ENCODE results near the gene BRCA1.

BRCA1 gene

DNA sequence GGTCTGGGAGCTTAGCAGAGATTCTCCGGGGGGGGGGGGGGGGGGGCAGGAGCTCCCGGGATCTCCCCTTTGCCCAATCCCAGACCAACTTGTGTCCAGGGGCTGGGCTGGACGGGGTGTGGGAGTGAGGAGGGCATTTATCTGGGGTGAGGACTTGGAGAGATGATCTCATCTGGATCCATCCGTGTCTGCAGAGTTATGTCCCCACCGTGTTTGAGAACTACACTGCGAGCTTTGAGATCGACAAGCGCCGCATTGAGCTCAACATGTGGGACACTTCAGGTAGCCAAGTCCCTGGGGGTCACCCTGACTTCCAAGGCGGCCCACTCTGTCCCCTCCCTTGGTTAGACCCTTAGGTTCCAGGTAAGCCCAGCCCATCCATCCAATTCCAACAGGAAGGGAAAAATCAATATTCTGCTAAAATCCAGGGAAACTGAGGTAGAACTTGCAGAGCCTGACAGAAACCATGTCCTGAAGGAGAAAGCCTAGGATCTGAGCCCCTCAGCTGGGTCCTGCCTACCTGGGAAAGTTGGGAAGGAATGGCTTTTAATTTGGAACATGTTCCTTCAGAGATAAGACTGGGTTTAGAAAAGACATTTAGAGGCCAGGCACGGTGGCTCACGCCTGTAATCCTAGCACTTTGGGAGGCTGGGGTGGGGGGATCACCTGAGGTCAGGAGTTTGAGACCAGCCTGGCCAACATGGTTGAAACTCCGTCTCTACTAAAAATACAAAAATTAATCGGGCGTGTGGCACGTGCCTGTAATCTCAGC is 99.2 kb downstream of the BRCA1 start:
- TF ChIP-seq, protein P1, sequence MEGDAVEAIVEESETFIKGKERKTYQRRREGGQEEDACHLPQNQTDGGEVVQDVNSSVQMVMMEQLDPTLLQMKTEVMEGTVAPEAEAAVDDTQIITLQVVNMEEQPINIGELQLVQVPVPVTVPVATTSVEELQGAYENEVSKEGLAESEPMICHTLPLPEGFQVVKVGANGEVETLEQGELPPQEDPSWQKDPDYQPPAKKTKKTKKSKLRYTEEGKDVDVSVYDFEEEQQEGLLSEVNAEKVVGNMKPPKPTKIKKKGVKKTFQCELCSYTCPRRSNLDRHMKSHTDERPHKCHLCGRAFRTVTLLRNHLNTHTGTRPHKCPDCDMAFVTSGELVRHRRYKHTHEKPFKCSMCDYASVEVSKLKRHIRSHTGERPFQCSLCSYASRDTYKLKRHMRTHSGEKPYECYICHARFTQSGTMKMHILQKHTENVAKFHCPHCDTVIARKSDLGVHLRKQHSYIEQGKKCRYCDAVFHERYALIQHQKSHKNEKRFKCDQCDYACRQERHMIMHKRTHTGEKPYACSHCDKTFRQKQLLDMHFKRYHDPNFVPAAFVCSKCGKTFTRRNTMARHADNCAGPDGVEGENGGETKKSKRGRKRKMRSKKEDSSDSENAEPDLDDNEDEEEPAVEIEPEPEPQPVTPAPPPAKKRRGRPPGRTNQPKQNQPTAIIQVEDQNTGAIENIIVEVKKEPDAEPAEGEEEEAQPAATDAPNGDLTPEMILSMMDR (IDR thresholded peaks at IDR 0.05; ENCODE audit: insufficient read depth, low read depth, low read length, missing control alignments): no peak
- DNase-seq (ENCODE audit: low read depth): no peak
- no peak overlapping the region for H3K4me3 ChIP-seq (ENCODE audit: low read depth, low read length)

DNA sequence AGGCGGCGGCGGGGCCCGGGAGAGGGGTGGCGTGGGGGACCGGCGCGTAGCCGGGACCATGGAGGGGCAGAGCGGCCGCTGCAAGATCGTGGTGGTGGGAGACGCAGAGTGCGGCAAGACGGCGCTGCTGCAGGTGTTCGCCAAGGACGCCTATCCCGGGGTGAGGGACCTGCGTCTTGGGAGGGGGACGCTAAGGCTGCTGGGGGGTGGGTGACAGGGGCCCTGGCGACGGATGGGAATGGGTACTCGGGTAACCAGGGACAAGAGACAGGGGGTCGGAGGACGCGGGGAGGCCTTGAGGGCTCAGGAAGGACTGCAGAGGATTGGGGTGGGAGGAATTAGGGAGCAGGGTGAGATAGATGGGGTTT is 99.9 kb downstream of the BRCA1 start:
- DNase-seq (ENCODE audit: low read depth): no peak
- TF ChIP-seq, protein P1 (IDR thresholded peaks at IDR 0.05; ENCODE audit: insufficient read depth, low read depth, low read length, missing control alignments): no peak
- no peak overlapping the region for H3K4me3 ChIP-seq (ENCODE audit: low read depth, low read length)

DNA sequence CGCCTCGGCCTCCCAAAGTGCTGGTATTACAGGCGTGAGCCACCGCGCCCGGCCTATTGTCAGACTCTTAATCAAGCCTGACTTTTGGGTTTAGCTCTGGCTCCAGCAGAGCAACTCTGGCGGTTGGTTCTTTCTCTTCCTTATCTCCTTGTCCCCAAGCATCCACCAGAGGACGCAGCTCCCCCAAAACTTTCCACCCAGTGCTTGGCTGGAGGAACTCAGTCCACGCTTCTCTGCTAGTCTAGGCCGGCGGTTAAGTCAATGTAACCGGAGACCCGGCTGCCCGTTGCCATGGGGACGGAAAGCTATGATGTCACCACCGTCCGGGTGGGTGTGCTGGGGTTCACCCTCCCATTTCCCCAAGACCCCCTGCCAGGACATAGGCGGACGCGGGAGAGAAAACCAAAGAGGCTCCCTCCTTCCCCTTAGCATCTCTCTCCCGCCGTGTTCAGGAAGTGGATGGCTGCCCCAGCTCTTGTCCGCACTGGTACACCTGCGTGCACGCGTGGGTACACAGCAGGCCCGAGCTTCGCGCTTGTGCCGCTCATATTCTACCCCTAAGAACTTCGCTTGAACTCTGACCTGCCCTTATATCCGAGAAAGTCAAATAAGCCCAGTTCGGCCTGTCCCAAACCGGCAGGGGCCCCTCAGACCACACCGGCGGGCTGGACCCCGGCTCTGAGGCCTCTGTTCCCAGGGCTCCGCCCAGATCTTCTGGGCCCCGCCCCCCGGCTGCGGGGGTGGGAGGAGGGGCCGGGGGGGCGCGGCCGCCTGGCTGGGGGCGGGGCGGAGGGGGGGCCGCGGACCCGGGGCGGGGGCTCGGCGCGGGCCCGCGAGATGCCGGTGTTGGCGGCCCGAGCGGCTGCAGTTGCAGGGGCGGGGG is 100.5 kb downstream of the BRCA1 start, which contains the start of gene RND2:
TSS of gene RND2 (plus strand) at position 825 of the 883 bp plus-strand sequence. CDS start 117 bp downstream, outside the sequence.
- TF ChIP-seq, protein P1 (IDR thresholded peaks at IDR 0.05; ENCODE audit: insufficient read depth, low read depth, low read length, missing control alignments): peak; percentile 76
- peak within 1 kb of the TSS; percentile 44 for H3K4me3 ChIP-seq (ENCODE audit: low read depth, low read length)
- DNase-seq (ENCODE audit: low read depth): peak; percentile 88

DNA sequence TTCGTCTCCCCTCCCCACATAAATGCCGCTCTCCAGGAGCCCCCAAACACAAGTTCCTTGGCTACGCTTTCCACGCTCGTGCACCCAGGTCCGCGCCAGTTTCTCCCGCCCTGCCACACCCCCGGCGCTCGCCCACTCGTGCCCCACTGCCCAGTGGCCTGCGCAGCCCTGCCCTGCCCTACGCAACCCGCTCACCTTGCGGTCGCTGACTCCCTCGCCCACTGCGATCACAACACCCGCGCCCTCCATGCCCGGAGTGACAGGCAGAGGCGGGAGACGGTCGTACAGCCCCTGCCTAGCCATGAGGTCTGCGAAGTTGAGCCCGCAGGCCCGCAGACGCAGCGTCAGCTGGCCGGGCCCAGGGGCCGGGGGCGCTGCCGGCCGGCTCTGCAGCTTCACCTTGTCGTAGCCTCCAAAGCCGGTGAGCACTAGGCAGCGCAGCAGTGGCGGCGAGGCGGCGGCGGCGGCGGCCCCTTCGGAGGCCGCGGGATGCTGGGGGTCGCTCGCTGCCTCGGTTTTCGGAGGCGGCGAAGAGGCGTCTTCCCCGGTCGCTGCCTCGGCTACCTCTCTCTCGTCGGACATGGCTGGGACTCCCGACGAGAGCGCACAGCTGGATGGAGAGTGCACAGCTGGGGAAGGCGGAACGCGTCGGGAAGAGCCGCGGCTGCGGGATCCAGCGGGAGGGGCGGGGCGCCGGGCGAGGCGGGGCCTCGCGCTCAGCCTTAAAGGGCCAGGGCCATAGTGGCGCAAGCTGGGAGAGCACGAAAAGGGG is 103.2 kb downstream of the BRCA1 start, which contains the start of gene VAT1:
TSS of gene VAT1 (minus strand) at position 645 of the 772 bp plus-strand sequence. CDS start at position 582, 63 bp downstream.
- TF ChIP-seq, protein P1 (IDR thresholded peaks at IDR 0.05; ENCODE audit: insufficient read depth, low read depth, low read length, missing control alignments): no peak
- peak within 1 kb of the TSS; percentile 68 for H3K4me3 ChIP-seq (ENCODE audit: low read depth, low read length)
- DNase-seq (ENCODE audit: low read depth): peak; percentile 61

DNA sequence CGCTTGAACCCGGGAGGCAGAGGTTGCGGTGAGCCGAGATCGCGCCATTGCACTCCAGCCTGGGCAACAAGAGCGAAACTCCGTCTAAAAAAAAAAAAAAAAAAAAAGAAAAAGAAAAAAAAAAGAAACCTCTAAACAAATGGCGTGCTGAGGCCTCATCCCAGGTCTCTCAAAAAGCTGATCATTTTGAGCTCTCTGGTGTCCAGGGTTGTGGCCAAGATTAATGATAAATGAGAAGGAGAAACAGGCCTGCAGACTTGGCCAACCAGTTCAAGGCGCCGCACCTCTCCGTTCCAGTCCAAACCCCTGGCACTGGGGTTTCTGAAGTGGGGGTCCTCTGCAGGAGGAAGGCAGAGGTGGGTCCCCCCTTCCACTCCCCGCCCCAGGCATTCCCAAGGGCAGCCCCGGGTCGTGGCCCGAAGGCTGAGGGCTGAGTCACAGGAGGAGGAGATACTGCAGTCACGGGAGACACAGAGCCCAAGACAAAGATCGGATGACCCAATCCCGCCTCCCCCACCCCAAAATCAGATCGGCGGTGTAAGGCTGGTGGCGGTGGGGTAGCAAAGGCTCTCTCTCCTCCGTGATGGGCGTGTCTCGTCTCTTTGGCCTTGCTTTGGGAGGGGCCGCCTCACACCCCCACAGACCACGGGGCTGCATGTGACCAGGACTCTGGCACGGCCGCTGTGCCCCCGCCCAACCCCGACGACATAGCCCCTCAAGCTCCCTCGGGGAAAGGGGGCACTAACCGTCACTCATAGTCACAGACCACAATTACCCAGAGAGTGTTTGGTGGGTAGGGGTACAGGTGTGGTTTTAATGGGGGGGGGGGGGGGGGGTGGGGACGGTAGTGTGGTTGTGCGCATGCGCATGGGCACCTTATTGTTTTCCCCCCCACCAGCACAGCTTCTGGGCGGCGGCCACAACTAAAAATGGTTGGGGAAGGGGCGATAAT is 104.1 kb downstream of the BRCA1 start:
- no peak for DNase-seq (ENCODE audit: low read depth)
- TF ChIP-seq, protein P1 (IDR thresholded peaks at IDR 0.05; ENCODE audit: insufficient read depth, low read depth, low read length, missing control alignments): no peak
- peak overlapping the region; percentile 68 for H3K4me3 ChIP-seq (ENCODE audit: low read depth, low read length)
